K562 (cell line): ENCODE results near the gene ZCCHC14. TPM values are rescaled to one million over a fixed set of nuclear protein-coding genes. Genes with fewer than 3 reads are reported as not detected.

Source experiments
- BCOR ChIP-seq: fragments of 450-650 bp; IDR thresholded peaks from 2 replicates; pipeline ENCODE4 v1.6.1; 2016
- CREBBP ChIP-seq: IDR thresholded peaks from one replicate; pipeline ENCODE4 v1.6.1; 2012; ENCODE audit warnings: low read depth, mild to moderate bottlenecking, control low read depth, inconsistent platforms, low read length
- E2F3 ChIP-seq: fragments of 250-450 bp; sonication (Bioruptor Pico); IDR thresholded peaks from 2 replicates; pipeline ENCODE4 v1.4.0; 2020; ENCODE audit warnings: mild to moderate bottlenecking
- FOXK2 ChIP-seq, 2 experiments: fragments of 450-650 bp; IDR thresholded peaks in 1 of 2; conservative IDR thresholded peaks in 1 of 2; 2 replicates each; pipeline ENCODE4 v1.6.1; 2016; ENCODE audit warnings: low read depth in 2 of 2, mild to moderate bottlenecking in 1 of 2
- GTF2E2 ChIP-seq: fragments of 200-800 bp; sonication (Bioruptor generic); IDR thresholded peaks from 2 replicates; pipeline ENCODE4 v1.6.1; 2016; ENCODE audit warnings: missing genetic modification characterization, missing compliant biosample characterization
- HCFC1 ChIP-seq: IDR thresholded peaks from 2 replicates; pipeline ENCODE4 v1.6.1; 2012; ENCODE audit warnings: low read depth, low read length, improper control_type of control experiment
- HINFP ChIP-seq: fragments of 450-650 bp; conservative IDR thresholded peaks from 2 replicates; pipeline ENCODE4 v1.6.1; 2016; ENCODE audit warnings: missing genetic modification characterization, low read depth, mild to moderate bottlenecking, control low read depth, missing compliant biosample characterization
- JUND ChIP-seq, 2 experiments: IDR thresholded peaks; 2 replicates in 1 of 2; 3 replicates in 1 of 2; pipeline ENCODE4 v1.6.1; 2011; ENCODE audit warnings: borderline replicate concordance in 2 of 2, low read depth in 2 of 2, low read length in 2 of 2, improper control_type of control experiment in 1 of 2, missing biosample characterization in 1 of 2, missing genetic modification characterization in 1 of 2, missing genetic modification reagents in 1 of 2
- LCOR ChIP-seq: sonication (generic); formaldehyde crosslinking; IDR thresholded peaks from 2 replicates; pipeline ENCODE4 v1.8.0; 2022; ENCODE audit warnings: mild to moderate bottlenecking, missing genetic modification reagents
- NELFE ChIP-seq: IDR thresholded peaks from 2 replicates; pipeline ENCODE4 v1.6.1; 2011; ENCODE audit warnings: mild to moderate bottlenecking; ENCODE audit not compliant: insufficient read depth, insufficient read length
- NFE2 ChIP-seq: IDR thresholded peaks from 2 replicates; pipeline ENCODE4 v1.6.1; 2014; ENCODE audit warnings: antibody characterized with exemption, low read depth
- NR1H2 ChIP-seq: sonication (generic); formaldehyde crosslinking; IDR thresholded peaks from 2 replicates; pipeline ENCODE4 v1.4.0; 2020; ENCODE audit warnings: mild to moderate bottlenecking, missing genetic modification reagents
- NR2F6 ChIP-seq: fragments of 450-650 bp; formaldehyde crosslinking; IDR thresholded peaks from 2 replicates; pipeline ENCODE4 v1.4.0; 2020; ENCODE audit warnings: mild to moderate bottlenecking
- PHF8 ChIP-seq: fragments of 200-600 bp; sonication (generic); IDR thresholded peaks from 2 replicates; pipeline ENCODE4 v1.6.1; 2012; ENCODE audit warnings: mixed run types, mild to moderate bottlenecking, inconsistent platforms, low read length, moderate library complexity, borderline replicate concordance
- PHTF2 ChIP-seq: fragments of 250-450 bp; sonication (Bioruptor Pico); IDR thresholded peaks from 2 replicates; pipeline ENCODE4 v1.5.0; 2021; ENCODE audit warnings: mild to moderate bottlenecking
- RAD21 ChIP-seq, 2 experiments: fragments of 250-450 bp in 1 of 2; fragments of 450-650 bp in 1 of 2; sonication (Bioruptor Pico) in 1 of 2; formaldehyde crosslinking in 1 of 2; IDR thresholded peaks in 1 of 2; conservative IDR thresholded peaks in 1 of 2; 2 replicates each; pipeline versions ENCODE4 v1.4.0 to v1.8.0; 2020 to 2022; ENCODE audit warnings: mild to moderate bottlenecking in 2 of 2, moderate library complexity in 1 of 2
- RBM22 ChIP-seq: fragments of 200-400 bp; formaldehyde crosslinking; IDR thresholded peaks from 2 replicates; pipeline ENCODE4 v1.6.1; 2018; ENCODE audit warnings: low read length, low read depth; ENCODE audit not compliant: poor library complexity, severe bottlenecking
- RBM39 ChIP-seq: fragments of 200-400 bp; formaldehyde crosslinking; optimal IDR thresholded peaks from 2 replicates; pipeline ENCODE3; 2018; ENCODE audit warnings: low read depth, low read length
- SMARCA5 ChIP-seq: fragments of 450-650 bp; IDR thresholded peaks from 2 replicates; pipeline ENCODE4 v1.6.1; 2016
- SNIP1 ChIP-seq: fragments of 450-650 bp; IDR thresholded peaks from 2 replicates; pipeline ENCODE4 v1.7.1; 2017; ENCODE audit warnings: low read depth, mild to moderate bottlenecking
- SRSF7 ChIP-seq: fragments of 200-400 bp; formaldehyde crosslinking; optimal IDR thresholded peaks from 2 replicates; pipeline ENCODE3; 2017; ENCODE audit warnings: mild to moderate bottlenecking, low read depth, low read length
- TAF7 ChIP-seq: fragments of 450-650 bp; IDR thresholded peaks from 2 replicates; pipeline ENCODE4 v1.6.1; 2016; ENCODE audit warnings: missing genetic modification characterization, missing compliant biosample characterization
- TCF7 ChIP-seq: sonication (generic); IDR thresholded peaks from 2 replicates; pipeline ENCODE4 v1.6.1; 2016; ENCODE audit warnings: antibody characterized with exemption, borderline replicate concordance
- TGIF2 ChIP-seq: sonication (generic); formaldehyde crosslinking; IDR thresholded peaks from 2 replicates; pipeline ENCODE4 v1.8.1; 2022; ENCODE audit warnings: mild to moderate bottlenecking, missing genetic modification reagents, moderate library complexity
- TOE1 ChIP-seq, 2 experiments: fragments of 450-650 bp in 1 of 2; sonication (generic) in 1 of 2; formaldehyde crosslinking in 1 of 2; IDR thresholded peaks; 2 replicates each; pipeline versions ENCODE4 v1.7.1 to v1.8.0; 2016 to 2022; ENCODE audit warnings: borderline replicate concordance in 2 of 2, mild to moderate bottlenecking in 2 of 2, antibody characterized with exemption in 1 of 2, inconsistent platforms in 1 of 2, low read depth in 1 of 2, missing genetic modification reagents in 1 of 2, moderate library complexity in 1 of 2
- XRCC3 ChIP-seq: fragments of 450-650 bp; IDR thresholded peaks from 2 replicates; pipeline ENCODE4 v1.6.1; 2017; ENCODE audit warnings: mild to moderate bottlenecking, moderate library complexity
- XRCC5 ChIP-seq: fragments of 200-400 bp; formaldehyde crosslinking; IDR thresholded peaks from 2 replicates; pipeline ENCODE4 v1.6.1; 2017; ENCODE audit warnings: low read depth, mild to moderate bottlenecking, low read length
- YBX1 ChIP-seq: fragments of 450-650 bp; IDR thresholded peaks from 2 replicates; pipeline ENCODE4 v1.7.1; 2016; ENCODE audit warnings: mild to moderate bottlenecking
- ZC3H8 ChIP-seq: fragments of 450-650 bp; IDR thresholded peaks from 2 replicates; pipeline ENCODE4 v1.6.1; 2017
- ZNF12 ChIP-seq: sonication (generic); formaldehyde crosslinking; IDR thresholded peaks from 2 replicates; pipeline ENCODE4 v1.4.0; 2020; ENCODE audit warnings: mild to moderate bottlenecking, missing genetic modification reagents
- ZNF717 ChIP-seq: fragments of 250-450 bp; sonication (Bioruptor Pico); IDR thresholded peaks from 2 replicates; pipeline ENCODE4 v1.5.0; 2021
- polyA plus RNA-seq, 8 experiments: library from polyadenylated mRNA; depleted of rRNA in 4 of 8; stranded (reverse) in 5 of 8; unstranded in 3 of 8; fragments of >200 nt; fragmentation: Nextera tagmentation in 2 of 8; fragmentation: Illumina TruSeq in 1 of 8; extraction: Ambion mirVana in 2 of 8; extraction: Trizol in 1 of 8; gene quantifications; 2 replicates each; pipeline versions ENCODE4 v1.2.1 to v1.2.3, GENCODE V29; 2011 to 2014; ENCODE audit warnings: inconsistent platforms in 1 of 8, missing spikeins in 1 of 8
- total RNA-seq, 7 experiments: library from RNA; depleted of rRNA in 6 of 7; stranded (reverse); fragments of >200 nt in 6 of 7; fragmentation: Illumina TruSeq in 2 of 7; extraction: Trizol in 2 of 7; gene quantifications; 2 replicates each; pipeline versions ENCODE4 v1.2.1 to v1.2.3, GENCODE V29; 2011 to 2021; ENCODE audit warnings: low replicate concordance in 1 of 7

Gene ZCCHC14
- total and polyA plus RNA-seq, 9 of the 15 experiments (the other 6 are each of a cell fraction or from before 2014, with no cell fraction given) = 1.5 to 12.4 (median 2.9) TPM

GRCh38 chr16:87384162-87384874, 108.5 kb downstream of the ZCCHC14 start (continued):
- no peak for TF ChIP-seq RBM22
- peak; percentile 9; the same call in 1 of the 2 replicates for TF ChIP-seq TOE1 (IDR thresholded peaks at IDR 0.05; ENCODE audit: borderline replicate concordance)
- no peak for TF ChIP-seq TOE1 (CRISPR knock-in tag; IDR thresholded peaks at IDR 0.05; ENCODE audit: borderline replicate concordance, low read depth)
- no peak for TF ChIP-seq PHTF2 (CRISPR knock-in tag)
- TF ChIP-seq SMARCA5 = no peak
- no peak for TF ChIP-seq SNIP1
- TF ChIP-seq TCF7 = no peak
- no peak for TF ChIP-seq ZNF12 (CRISPR knock-in tag)
- TF ChIP-seq NR2F6 (CRISPR knock-in tag) = no peak
- no peak for TF ChIP-seq XRCC5
- TF ChIP-seq TGIF2 = no peak
- TF ChIP-seq XRCC3 = no peak
- TF ChIP-seq RBM39 = no peak
- peak; percentile 42; the same call in 1 of the 2 replicates for TF ChIP-seq PHF8
- no peak for TF ChIP-seq E2F3
- TF ChIP-seq TAF7 (tag) = no peak
- TF ChIP-seq FOXK2 (conservative IDR thresholded peaks at IDR 0.05 in 1 of 2, IDR thresholded peaks at IDR 0.05 in 1 of 2; ENCODE audit: low read depth in 2 of 2) = no peak
- TF ChIP-seq ZC3H8 = no peak
- TF ChIP-seq LCOR (CRISPR knock-in tag) = 0 out of 2 replicates have a peak, but pooled peaks have one; percentile 9
- TF ChIP-seq HINFP = peak; percentile 74
- TF ChIP-seq JUND (IDR thresholded peaks at IDR 0.05; ENCODE audit: borderline replicate concordance, low read depth, low read length) = no peak
- no peak for TF ChIP-seq JUND (tag; IDR thresholded peaks at IDR 0.05; ENCODE audit: borderline replicate concordance, low read depth, low read length)
- peak; percentile 5; the same call in 1 of the 2 replicates for TF ChIP-seq HCFC1
- no peak for TF ChIP-seq NR1H2 (CRISPR knock-in tag)
- TF ChIP-seq GTF2E2 (tag) = peak; percentile 66; the same call in 1 of the 2 replicates
- no peak; the same call in 1 of the 2 replicates for TF ChIP-seq BCOR
- TF ChIP-seq NFE2 = no peak
- no peak for TF ChIP-seq ZNF717
- no peak for TF ChIP-seq SRSF7
- TF ChIP-seq NELFE = no peak
- TF ChIP-seq RAD21 (CRISPR knock-in tag; conservative IDR thresholded peaks at IDR 0.05 in 1 of 2, IDR thresholded peaks at IDR 0.05 in 1 of 2) = peak in 1 of 2 experiments; percentile 12; a peak in 1 of 4 replicates
- TF ChIP-seq CREBBP = no peak
- no peak for TF ChIP-seq YBX1
